Measurements from ENCODE around the gene ACKR3.

GRCh38 chr2:236576087-236576486, 6.5 kb downstream of the ACKR3 start:
- TF ChIP-seq EHMT2 (IDR thresholded peaks at IDR 0.05; ENCODE audit: low read depth) (no peak), CTCF (IDR thresholded peaks at IDR 0.05) (no peak), NFE2L2 (conservative IDR thresholded peaks at IDR 0.05; ENCODE audit: low read length) (no peak), FOSL2 (IDR thresholded peaks at IDR 0.05) (no peak), FOSL2 (CRISPR knock-in tag; IDR thresholded peaks at IDR 0.05) (no peak), RNF2 (IDR thresholded peaks at IDR 0.05; ENCODE audit: borderline replicate concordance, low read depth) (no peak), SMC3 (IDR thresholded peaks at IDR 0.05) (no peak), CHD2 (IDR thresholded peaks at IDR 0.05; ENCODE audit: low read length, partially characterized antibody) (no peak), FOSB (CRISPR knock-in tag; IDR thresholded peaks at IDR 0.05) (no peak)
